Hepatic stellate cell (primary cell): ENCODE measurements around the gene TRIM67.
A peak's percentile ranks its signal among the peaks of the same experiment; 100 is the strongest.
"Not testable (repeated sequence)": the region's sequence is repeated elsewhere in the genome, so short reads cannot be mapped to it uniquely, and the experiment has no call there.

Experiments used
- DNase-seq: peaks from one replicate; pipeline ENCODE4 v3.0.0; 2011; ENCODE audit warnings: low spot score

Gene TRIM67

GRCh38 chr1:231161667-231162296 lies at the start of gene TRIM67:
TSS of gene TRIM67 (plus strand) at chr1:231162058. CDS start at chr1:231162970, 912 bp downstream.
- no peak for DNase-seq

GRCh38 chr1:231116738-231117137 lies 45.1 kb upstream of the TRIM67 start:
- DNase-seq: no peak

GRCh38 chr1:231118704-231119453 lies 43.0 kb upstream of the TRIM67 start:
- DNase-seq: no peak

- DNase-seq: no peak
Measured at GRCh38 chr1:231121533-231121932, 40.3 kb upstream of the TRIM67 start.

GRCh38 chr1:231122143-231122542 lies 39.7 kb upstream of the TRIM67 start:
- no peak for DNase-seq

GRCh38 chr1:231124746-231125145 lies 37.1 kb upstream of the TRIM67 start:
- no peak for DNase-seq

GRCh38 chr1:231125972-231126580 lies 35.8 kb upstream of the TRIM67 start:
- DNase-seq: no peak

- not testable (repeated sequence) for DNase-seq
Measured at GRCh38 chr1:231127106-231127505, 34.8 kb upstream of the TRIM67 start.

- not testable (repeated sequence) for DNase-seq
Measured at GRCh38 chr1:231128471-231128870, 33.4 kb upstream of the TRIM67 start.

GRCh38 chr1:231130544-231130943 lies 31.3 kb upstream of the TRIM67 start:
- DNase-seq: no peak

GRCh38 chr1:231132591-231132990 lies 29.3 kb upstream of the TRIM67 start:
- DNase-seq: not testable (repeated sequence)

GRCh38 chr1:231134624-231135023 lies 27.2 kb upstream of the TRIM67 start:
- DNase-seq: no peak

- no peak for DNase-seq
Measured at GRCh38 chr1:231138236-231138635, 23.6 kb upstream of the TRIM67 start.

- DNase-seq: peak; percentile 40
Measured at GRCh38 chr1:231139125-231139649, 22.7 kb upstream of the TRIM67 start.

GRCh38 chr1:231139659-231140654 lies 21.9 kb upstream of the TRIM67 start:
- DNase-seq: peak; percentile 65

GRCh38 chr1:231144416-231145193 lies 17.3 kb upstream of the TRIM67 start:
- no peak for DNase-seq

- no peak for DNase-seq
Measured at GRCh38 chr1:231147896-231148295, 14.0 kb upstream of the TRIM67 start.

GRCh38 chr1:231151811-231152210 lies 10.0 kb upstream of the TRIM67 start:
- no peak for DNase-seq

- no peak for DNase-seq
Measured at GRCh38 chr1:231153726-231154125, 8.1 kb upstream of the TRIM67 start.

GRCh38 chr1:231155808-231156207 lies 6.0 kb upstream of the TRIM67 start:
- DNase-seq: no peak

GRCh38 chr1:231157311-231157710 lies 4.5 kb upstream of the TRIM67 start:
- no peak for DNase-seq
